ENCODE measurements around the gene MOB1B. TPM values are rescaled to one million over a fixed set of nuclear protein-coding genes. Genes with fewer than 3 reads are reported as not detected.

The MOB1B gene
- total and polyA plus RNA-seq, 11 donors: 4.8 to 22.9 (median 16.6) TPM

DNA sequence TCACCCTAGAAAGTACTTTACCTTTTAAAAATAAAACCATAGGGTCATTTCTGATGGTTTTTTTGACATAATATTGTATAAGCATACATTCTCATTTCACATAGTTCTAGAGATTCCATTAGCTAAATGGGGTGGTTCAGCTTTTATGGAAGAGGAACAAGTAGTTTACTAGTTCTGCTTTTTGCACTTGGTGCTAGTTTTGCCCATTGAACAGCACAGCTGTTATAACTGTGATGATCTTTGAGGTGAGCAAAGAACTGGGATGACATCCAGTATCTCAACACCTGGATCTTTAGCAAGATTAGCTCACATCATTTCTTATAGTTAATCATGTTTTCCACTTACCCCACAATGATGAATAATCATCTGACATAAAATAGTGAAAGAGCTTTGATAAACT, 40.9 kb downstream of the MOB1B start:
- Histone ChIP-seq H3K4me1 (peaks cover 0 to 44% (median 0%) of the 10 kb centered on the region in 12 donors), H3K4me3 (no peak overlapping the region), H3K9me3 (no peaks in the 10 kb centered on the region), H3K27ac (peak overlapping the region in 1 of 12 donors; percentile 72), H3K27me3 (no peaks in the 10 kb centered on the region), H3K36me3 (no peaks in the 10 kb centered on the region)
- peak in 1 of 4 donors; percentile 38 for ATAC-seq
- intact Hi-C loops (cut with DNase I): no loop called here
- no peak for TF ChIP-seq POLR2A (IDR thresholded peaks at IDR 0.05)
- TF ChIP-seq, protein P1, sequence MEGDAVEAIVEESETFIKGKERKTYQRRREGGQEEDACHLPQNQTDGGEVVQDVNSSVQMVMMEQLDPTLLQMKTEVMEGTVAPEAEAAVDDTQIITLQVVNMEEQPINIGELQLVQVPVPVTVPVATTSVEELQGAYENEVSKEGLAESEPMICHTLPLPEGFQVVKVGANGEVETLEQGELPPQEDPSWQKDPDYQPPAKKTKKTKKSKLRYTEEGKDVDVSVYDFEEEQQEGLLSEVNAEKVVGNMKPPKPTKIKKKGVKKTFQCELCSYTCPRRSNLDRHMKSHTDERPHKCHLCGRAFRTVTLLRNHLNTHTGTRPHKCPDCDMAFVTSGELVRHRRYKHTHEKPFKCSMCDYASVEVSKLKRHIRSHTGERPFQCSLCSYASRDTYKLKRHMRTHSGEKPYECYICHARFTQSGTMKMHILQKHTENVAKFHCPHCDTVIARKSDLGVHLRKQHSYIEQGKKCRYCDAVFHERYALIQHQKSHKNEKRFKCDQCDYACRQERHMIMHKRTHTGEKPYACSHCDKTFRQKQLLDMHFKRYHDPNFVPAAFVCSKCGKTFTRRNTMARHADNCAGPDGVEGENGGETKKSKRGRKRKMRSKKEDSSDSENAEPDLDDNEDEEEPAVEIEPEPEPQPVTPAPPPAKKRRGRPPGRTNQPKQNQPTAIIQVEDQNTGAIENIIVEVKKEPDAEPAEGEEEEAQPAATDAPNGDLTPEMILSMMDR (IDR thresholded peaks at IDR 0.05): no peak
- DNase-seq: no peak

DNA sequence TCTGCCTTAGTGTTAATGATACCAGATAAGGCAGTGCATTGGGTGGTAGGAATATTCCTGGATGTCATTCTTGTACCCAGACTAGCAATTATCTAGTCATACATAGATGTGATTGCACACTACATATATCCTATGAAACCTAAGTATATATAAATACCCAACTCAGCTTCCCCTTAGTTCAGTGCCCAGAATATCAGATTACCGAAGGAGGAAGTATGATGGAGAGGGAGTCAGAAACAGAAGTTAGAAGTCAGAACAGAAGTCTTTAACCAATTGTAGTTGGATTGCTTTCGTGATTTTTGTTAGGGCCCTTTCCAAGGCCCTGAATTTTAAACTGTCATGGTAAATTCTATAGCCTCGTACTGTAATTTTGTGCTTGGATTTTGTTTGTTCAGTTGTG, 42.9 kb downstream of the MOB1B start:
- ATAC-seq: peak in 3 of 4 donors; percentile 22 to 64 (median 45)
- Histone ChIP-seq H3K9me3 (no peaks in the 10 kb centered on the region), H3K27ac (peak overlapping the region in 1 of 12 donors; percentile 78)

GRCh38 chr4:70945452-70946055, 43.4 kb downstream of the MOB1B start:
- 73 to 81% (median 79%) methylated on average over 3 of the region's 3 CpGs for WGBS, 4 donors
- H3K4me3 ChIP-seq: no peak overlapping the region
- no peaks in the 10 kb centered on the region for H3K27me3 ChIP-seq
- DNase-seq (no peak), ATAC-seq (no peak)
- H3K27ac ChIP-seq: peak overlapping the region in 1 of 12 donors; percentile 78
- TF ChIP-seq, protein P1 (IDR thresholded peaks at IDR 0.05): no peak
- peaks cover 0 to 59% (median 1%) of the 10 kb centered on the region in 12 donors for H3K4me1 ChIP-seq
- no peaks in the 10 kb centered on the region for H3K9me3 ChIP-seq
- intact Hi-C loops (cut with DNase I): no loop called here
- no peaks in the 10 kb centered on the region for H3K36me3 ChIP-seq

More for the DNA sequence above, 42.9 kb downstream of the MOB1B start:
- Histone ChIP-seq H3K27me3 (no peaks in the 10 kb centered on the region), H3K36me3 (no peaks in the 10 kb centered on the region), H3K4me1 (peaks cover 0 to 59% (median 1%) of the 10 kb centered on the region in 12 donors), H3K4me3 (no peak overlapping the region)
- no peak for TF ChIP-seq POLR2A (IDR thresholded peaks at IDR 0.05)
- TF ChIP-seq, protein P1 (IDR thresholded peaks at IDR 0.05): no peak
- intact Hi-C loops (cut with DNase I): no loop called here
- DNase-seq: no peak
- 57 to 62% (median 60%) methylated on average over 3 of the region's 3 CpGs for WGBS, 4 donors

- Histone ChIP-seq H3K36me3 (no peaks in the 10 kb centered on the region), H3K27me3 (no peaks in the 10 kb centered on the region), H3K27ac (peak overlapping the region in 1 of 12 donors; percentile 78), H3K9me3 (no peaks in the 10 kb centered on the region), H3K4me3 (no peak overlapping the region), H3K4me1 (peaks cover 0 to 59% (median 1%) of the 10 kb centered on the region in 12 donors)
- DNase-seq (no peak), ATAC-seq (peak in 1 of 4 donors; percentile 12)
- TF ChIP-seq POLR2A (IDR thresholded peaks at IDR 0.05): no peak
- TF ChIP-seq, protein P1 (IDR thresholded peaks at IDR 0.05): no peak
- WGBS, 4 donors: 77 to 91% (median 85%) methylated on average over 4 of the region's 4 CpGs
- intact Hi-C loops (cut with DNase I): no loop called here
Observed at GRCh38 chr4:70946939-70947338, 44.8 kb downstream of the MOB1B start.
